Naive thymus-derived CD8-positive, alpha-beta T cell (primary cell): ENCODE measurements around the gene PKM. TPM values are rescaled to one million over a fixed set of nuclear protein-coding genes. Genes with fewer than 3 reads are reported as not detected.

Experiments
- ATAC-seq, 2 donors: fragments of 150-1000 bp; cut with Tn5 transposase in 1 of 2; sonication (Bioruptor Pico), chemical (Tn5 transposase) in 1 of 2; 1 replicate in 1 of 2; 2 replicates in 1 of 2; pipeline ENCODE4 v1.10.0; 2021; ENCODE audit warnings: mild to moderate bottlenecking in 2 of 2, moderate library complexity in 2 of 2
- POLR2A ChIA-PET: fragments of 350-600 bp; sonication (Branson Sonifier 250); formaldehyde crosslinking; loops from one replicate; lab custom pipeline; 2021; ENCODE audit warnings: antibody characterized with exemption; lab: Charles Lee
- DNase-seq, 10 donors: peaks; one replicate each; pipeline versions ENCODE4 v3.0.0 to v3.0.0-alpha.2; 2020 to 2022
- H3K27ac Mint-ChIP-seq, 10 donors: one replicate each; pipeline ENCODE4 v1.8.0; 2020 to 2022; ENCODE audit warnings: mild to moderate bottlenecking in 10 of 10, mixed read lengths in 10 of 10, moderate library complexity in 4 of 10, inconsistent platforms in 1 of 10
- H3K27me3 Mint-ChIP-seq, 5 donors: one replicate each; pipeline ENCODE4 v1.8.0; 2021 to 2022; ENCODE audit warnings: mixed read lengths in 5 of 5
- H3K36me3 Mint-ChIP-seq, 3 donors: one replicate each; pipeline ENCODE4 v1.8.0; 2020 to 2022; ENCODE audit warnings: mixed read lengths in 3 of 3, mild to moderate bottlenecking in 2 of 3, inconsistent platforms in 1 of 3
- H3K4me1 Mint-ChIP-seq, 4 donors: one replicate each; pipeline ENCODE4 v1.8.0; 2021 to 2022; ENCODE audit warnings: mixed read lengths in 4 of 4
- H3K4me3 Mint-ChIP-seq, 10 donors: one replicate each; pipeline ENCODE4 v1.8.0; 2020 to 2022; ENCODE audit warnings: mild to moderate bottlenecking in 10 of 10, mixed read lengths in 10 of 10, moderate library complexity in 6 of 10, inconsistent platforms in 1 of 10
- H3K9me3 Mint-ChIP-seq, 9 donors: one replicate each; pipeline ENCODE4 v1.8.0; 2020 to 2022; ENCODE audit warnings: mixed read lengths in 9 of 9, mild to moderate bottlenecking in 3 of 9, inconsistent platforms in 1 of 9, moderate library complexity in 1 of 9
- polyA plus RNA-seq, 3 donors: library from polyadenylated mRNA; unstranded; fragments of 300-500 nt; fragmentation: Illumina TruSeq; gene quantifications; one replicate each; pipeline ENCODE4 v1.2.3, GENCODE V29; 2021
- total RNA-seq, 8 experiments: library from RNA in 2 of 8; stranded (reverse) in 2 of 8; gene quantifications; one replicate each; pipeline ENCODE4 v1.2.3 and lab custom pipeline; 2021 to 2026

The PKM gene
- total and polyA plus RNA-seq, 5 experiments from 2014 or later, result 277 to 330 (median 305) TPM

- Mint-ChIP-seq H3K9me3 (no peaks in the 10 kb centered on the region), H3K27me3 (no peaks in the 10 kb centered on the region), H3K27ac (no peak overlapping the region), H3K36me3 (peaks cover 10 to 95% (median 11%) of the 10 kb centered on the region in 3 donors), H3K4me1 (peaks cover 0 to 6% (median 0%) of the 10 kb centered on the region in 4 donors), H3K4me3 (no peak overlapping the region)
- no peak for DNase-seq
- no peak for ATAC-seq
- POLR2A ChIA-PET, result no interaction called here
Measured at GRCh38 chr15:72252663-72253299, 21.8 kb upstream of the PKM start.

- Mint-ChIP-seq H3K27me3 (no peaks in the 10 kb centered on the region), H3K9me3 (no peaks in the 10 kb centered on the region), H3K4me3 (no peak overlapping the region), H3K36me3 (peaks cover 4 to 79% (median 8%) of the 10 kb centered on the region in 3 donors), H3K4me1 (peaks cover 0 to 6% (median 0%) of the 10 kb centered on the region in 4 donors), H3K27ac (peak overlapping the region in 3 of 10 donors; percentile 11 to 47 (median 20))
- POLR2A ChIA-PET, result interaction anchor here (1.2 kb wide), 1 partner anchor 21 kb away, joined by 3 read pairs; no protein-coding TSS in a partner anchor
- no peak for ATAC-seq
- DNase-seq, result no peak
Measured at GRCh38 chr15:72249142-72249810, 18.3 kb upstream of the PKM start.

DNA sequence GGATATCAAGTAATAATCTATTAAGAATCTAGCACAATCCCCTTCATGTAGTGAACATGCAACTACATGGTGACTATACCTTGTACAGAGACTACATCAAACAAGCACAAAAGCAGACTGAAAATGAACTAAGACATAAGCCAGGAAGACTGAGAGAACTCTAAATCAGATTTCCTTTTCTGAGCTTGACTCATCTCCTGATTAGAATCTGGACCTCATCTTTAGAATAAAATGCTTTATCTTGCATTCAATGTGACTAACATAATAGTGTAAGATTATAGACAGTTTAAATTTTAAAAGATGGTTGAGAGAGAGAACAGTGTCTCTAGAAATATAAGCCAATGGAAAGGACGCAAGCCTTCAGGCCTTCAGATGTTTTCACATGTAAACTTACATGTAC is 17.5 kb upstream of the PKM start:
- H3K27me3 Mint-ChIP-seq, result no peaks in the 10 kb centered on the region
- no peaks in the 10 kb centered on the region for H3K9me3 Mint-ChIP-seq
- H3K27ac Mint-ChIP-seq, result peak overlapping the region in 5 of 10 donors; percentile 15 to 69 (median 23)
- POLR2A ChIA-PET, result no interaction called here
- ATAC-seq (no peak), DNase-seq (no peak)
- H3K36me3 Mint-ChIP-seq, result peaks cover 0 to 78% (median 8%) of the 10 kb centered on the region in 3 donors
- H3K4me3 Mint-ChIP-seq, result no peak overlapping the region
- peaks cover 0 to 3% (median 0%) of the 10 kb centered on the region in 4 donors for H3K4me1 Mint-ChIP-seq

DNA sequence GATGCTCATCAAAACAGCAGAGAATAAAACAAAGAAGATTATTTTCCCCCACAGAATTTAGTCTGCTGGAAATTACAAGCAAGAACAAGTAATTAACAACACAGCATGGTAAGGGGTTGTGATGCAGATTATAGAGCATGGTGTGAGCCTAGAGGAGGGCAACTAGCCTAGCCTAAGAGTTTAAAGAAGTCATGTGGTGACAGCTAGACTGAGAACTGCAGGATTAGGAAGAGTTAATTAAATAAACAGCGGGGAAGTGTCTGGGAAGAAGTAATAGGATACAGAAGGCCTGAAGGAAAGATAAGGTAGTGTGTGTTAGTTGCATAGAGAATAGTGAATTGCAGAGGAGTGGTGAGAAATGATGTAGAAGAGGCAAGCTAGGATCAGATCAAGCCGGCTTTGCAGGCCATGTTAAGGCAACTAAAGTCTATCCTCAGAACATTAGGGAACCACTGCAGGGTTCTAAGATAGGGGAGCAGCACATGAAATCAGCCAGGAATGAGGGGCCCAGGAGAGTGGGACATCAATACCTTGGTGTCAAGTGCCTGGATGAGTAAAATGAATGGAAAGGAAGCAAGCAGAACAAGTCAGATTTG is 11.9 kb upstream of the PKM start:
- Mint-ChIP-seq H3K9me3 (no peaks in the 10 kb centered on the region), H3K36me3 (peaks cover 0 to 60% (median 4%) of the 10 kb centered on the region in 3 donors), H3K4me3 (no peak overlapping the region), H3K27ac (peak overlapping the region in 6 of 10 donors; percentile 2 to 53 (median 22)), H3K27me3 (no peaks in the 10 kb centered on the region), H3K4me1 (peaks cover 0 to 5% (median 0%) of the 10 kb centered on the region in 4 donors)
- ATAC-seq (no peak), DNase-seq (no peak)
- POLR2A ChIA-PET, result no interaction called here

- H3K27me3 Mint-ChIP-seq, result no peaks in the 10 kb centered on the region
- no peaks in the 10 kb centered on the region for H3K9me3 Mint-ChIP-seq
- no peak overlapping the region for H3K4me3 Mint-ChIP-seq
- POLR2A ChIA-PET, result interaction anchor here (1.2 to 4.2 kb wide), 2 partner anchors 8 to 10 kb away, joined by 5 to 12 read pairs; partner anchors contain the start of gene PKM
- peaks cover 6 to 14% (median 10%) of the 10 kb centered on the region in 4 donors for H3K4me1 Mint-ChIP-seq
- DNase-seq (no peak), ATAC-seq (no peak)
- peak overlapping the region in 8 of 10 donors; percentile 19 to 83 (median 62) for H3K27ac Mint-ChIP-seq
- H3K36me3 Mint-ChIP-seq, result peaks cover 0 to 45% (median 2%) of the 10 kb centered on the region in 3 donors
Measured at GRCh38 chr15:72239652-72240051, 8.7 kb upstream of the PKM start.

GRCh38 chr15:72238586-72238985 is 7.6 kb upstream of the PKM start:
- POLR2A ChIA-PET, result interaction anchor here (1.2 to 4.2 kb wide), 2 partner anchors 7 to 9 kb away, joined by 5 to 12 read pairs; partner anchors contain the start of gene PKM
- H3K27ac Mint-ChIP-seq, result peak overlapping the region in 1 of 10 donors; percentile 20

GRCh38 chr15:72237853-72238224 is 6.8 kb upstream of the PKM start:
- Mint-ChIP-seq H3K4me1 (peaks cover 7 to 23% (median 9%) of the 10 kb centered on the region in 4 donors), H3K27me3 (no peaks in the 10 kb centered on the region), H3K27ac (peak overlapping the region in 3 of 10 donors; percentile 50 to 81 (median 51)), H3K4me3 (no peak overlapping the region), H3K9me3 (no peaks in the 10 kb centered on the region), H3K36me3 (peaks cover 0 to 31% (median 2%) of the 10 kb centered on the region in 3 donors)
- POLR2A ChIA-PET, result interaction anchor here (0.9 kb wide), 1 partner anchor 138 kb away, joined by 3 read pairs; the partner anchor contains the start of gene HEXA
- DNase-seq (no peak), ATAC-seq (no peak)

More at GRCh38 chr15:72238586-72238985, 7.6 kb upstream of the PKM start:
- H3K4me1 Mint-ChIP-seq, result peaks cover 6 to 20% (median 10%) of the 10 kb centered on the region in 4 donors
- DNase-seq (no peak), ATAC-seq (no peak)
- H3K27me3 Mint-ChIP-seq, result no peaks in the 10 kb centered on the region
- H3K4me3 Mint-ChIP-seq, result no peak overlapping the region
- no peaks in the 10 kb centered on the region for H3K9me3 Mint-ChIP-seq
- H3K36me3 Mint-ChIP-seq, result peaks cover 0 to 35% (median 2%) of the 10 kb centered on the region in 3 donors

DNA sequence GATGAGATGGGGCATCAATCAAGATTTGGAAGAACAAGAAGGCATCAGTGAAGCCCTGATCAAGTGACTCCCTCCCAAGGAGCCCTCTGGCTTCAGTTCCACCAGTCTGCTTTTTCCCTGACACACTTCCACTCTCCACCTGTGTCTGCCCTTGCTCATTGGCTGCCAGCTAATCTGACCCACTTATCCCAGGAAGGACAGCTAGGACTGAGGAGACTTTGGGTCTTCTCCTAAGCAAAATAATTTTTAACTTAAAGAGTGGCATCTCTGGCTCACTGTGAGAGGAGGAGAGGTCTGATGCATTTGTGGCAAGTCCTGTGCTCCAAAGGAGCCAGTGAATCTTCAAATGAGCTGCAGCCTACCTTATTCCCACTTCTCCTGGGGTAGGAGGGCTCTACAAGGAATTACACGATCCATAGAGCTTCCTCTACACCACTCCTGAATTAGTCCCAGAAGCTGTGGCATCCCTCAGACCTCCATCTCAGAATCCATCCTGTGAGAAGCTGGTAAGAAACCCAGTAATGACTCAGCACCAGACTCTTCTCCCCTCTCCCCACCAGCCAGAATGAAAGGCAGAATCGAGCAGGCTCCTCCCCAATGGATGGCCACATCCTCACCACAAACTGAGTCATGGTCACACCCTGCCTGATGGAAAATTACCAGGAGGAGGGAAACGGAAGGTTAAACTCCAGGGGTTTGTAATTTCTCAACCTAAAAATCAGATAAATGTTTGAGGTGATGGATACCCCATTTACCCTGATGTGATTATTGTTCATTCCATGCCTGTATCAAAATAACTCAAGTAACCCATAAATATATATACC is 6.3 kb upstream of the PKM start:
- ATAC-seq (peak in 1 of 2 donors; percentile 35), DNase-seq (no peak)
- Mint-ChIP-seq H3K4me1 (peaks cover 8 to 29% (median 15%) of the 10 kb centered on the region in 4 donors), H3K27me3 (no peaks in the 10 kb centered on the region), H3K9me3 (no peaks in the 10 kb centered on the region), H3K4me3 (no peak overlapping the region), H3K27ac (peak overlapping the region in 8 of 10 donors; percentile 18 to 81 (median 50)), H3K36me3 (peaks cover 0 to 25% (median 2%) of the 10 kb centered on the region in 3 donors)
- POLR2A ChIA-PET, result interaction anchor here (0.9 kb wide), 1 partner anchor 138 kb away, joined by 3 read pairs; the partner anchor contains the start of gene HEXA

GRCh38 chr15:72236381-72237003 is 5.5 kb upstream of the PKM start:
- POLR2A ChIA-PET, result interaction anchor here (0.9 kb wide), 1 partner anchor 139 kb away, joined by 3 read pairs; the partner anchor contains the start of gene HEXA
- Mint-ChIP-seq H3K4me1 (peaks cover 12 to 36% (median 22%) of the 10 kb centered on the region in 4 donors), H3K27ac (peak overlapping the region in 2 of 10 donors; percentile 8 to 27), H3K36me3 (peaks cover 0 to 18% (median 2%) of the 10 kb centered on the region in 3 donors), H3K4me3 (peak overlapping the region in 1 of 10 donors; percentile 1), H3K27me3 (no peaks in the 10 kb centered on the region), H3K9me3 (no peaks in the 10 kb centered on the region)
- DNase-seq (no peak), ATAC-seq (no peak)

- ATAC-seq (no peak), DNase-seq (no peak)
- Mint-ChIP-seq H3K4me1 (peaks cover 15 to 38% (median 23%) of the 10 kb centered on the region in 4 donors), H3K9me3 (no peaks in the 10 kb centered on the region), H3K27me3 (no peaks in the 10 kb centered on the region), H3K4me3 (no peak overlapping the region), H3K27ac (peak overlapping the region in 1 of 10 donors; percentile 1), H3K36me3 (peaks cover 0 to 6% (median 0%) of the 10 kb centered on the region in 3 donors)
- POLR2A ChIA-PET, result no interaction called here
Measured at GRCh38 chr15:72235298-72235697, 4.3 kb upstream of the PKM start.

- no peaks in the 10 kb centered on the region for H3K27me3 Mint-ChIP-seq
- DNase-seq (no peak), ATAC-seq (no peak)
- POLR2A ChIA-PET, result no interaction called here
- H3K9me3 Mint-ChIP-seq, result no peaks in the 10 kb centered on the region
- peaks cover 22 to 48% (median 32%) of the 10 kb centered on the region in 4 donors for H3K4me1 Mint-ChIP-seq
- no peaks in the 10 kb centered on the region for H3K36me3 Mint-ChIP-seq
- H3K27ac Mint-ChIP-seq, result peak overlapping the region in 4 of 10 donors; percentile 16 to 66 (median 40)
- H3K4me3 Mint-ChIP-seq, result peak overlapping the region in 1 of 10 donors; percentile 30
Measured at GRCh38 chr15:72233769-72234168, 2.8 kb upstream of the PKM start.
